ENCODE results near the gene SCAMP2.
"Not testable (repeated sequence)": the region's sequence is repeated elsewhere in the genome, so short reads cannot be mapped to it uniquely, and the experiment has no call there.

The SCAMP2 gene

DNA sequence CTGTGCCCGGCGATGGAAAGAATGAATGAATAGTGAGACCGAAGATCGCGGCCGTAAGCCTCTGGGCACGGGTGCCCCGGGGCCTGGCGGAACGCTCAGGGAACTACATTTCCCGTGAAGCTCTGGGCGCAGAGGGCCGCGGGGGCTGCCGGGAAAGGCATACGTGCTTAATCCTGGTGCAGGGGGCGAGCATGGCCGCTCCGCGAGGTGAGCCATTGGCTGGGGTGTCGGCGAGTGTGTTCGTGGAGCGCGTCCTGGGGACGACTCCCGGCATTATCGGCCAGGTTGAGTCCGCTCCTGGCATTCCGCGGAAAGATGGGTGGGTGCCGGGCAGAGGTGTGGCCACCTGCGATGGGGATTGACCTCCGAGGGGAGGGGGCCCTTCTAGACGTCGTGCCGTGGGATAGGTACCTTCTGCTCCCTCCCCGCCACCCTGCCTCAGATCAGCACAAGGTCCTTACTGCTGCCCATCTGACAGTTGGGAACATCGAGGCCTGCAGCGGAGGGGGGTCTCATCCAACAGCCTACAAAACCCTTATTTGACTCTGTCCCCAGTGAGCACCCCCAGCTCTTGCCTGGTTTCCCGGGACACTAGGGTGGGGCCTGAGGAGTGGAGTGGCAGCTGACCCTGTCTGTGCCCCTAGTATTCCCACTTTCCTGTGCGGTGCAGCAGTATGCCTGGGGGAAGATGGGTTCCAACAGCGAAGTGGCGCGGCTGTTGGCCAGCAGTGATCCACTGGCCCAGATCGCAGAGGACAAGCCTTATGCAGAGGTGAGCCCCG is 16.9 kb upstream of the SCAMP2 start, which contains the start of gene MPI:
MPI (plus strand) TSS at position 160 of the 782 bp plus-strand sequence; CDS start at position 192, 32 bp downstream.
- DNase-seq: peak; percentile 95

DNA sequence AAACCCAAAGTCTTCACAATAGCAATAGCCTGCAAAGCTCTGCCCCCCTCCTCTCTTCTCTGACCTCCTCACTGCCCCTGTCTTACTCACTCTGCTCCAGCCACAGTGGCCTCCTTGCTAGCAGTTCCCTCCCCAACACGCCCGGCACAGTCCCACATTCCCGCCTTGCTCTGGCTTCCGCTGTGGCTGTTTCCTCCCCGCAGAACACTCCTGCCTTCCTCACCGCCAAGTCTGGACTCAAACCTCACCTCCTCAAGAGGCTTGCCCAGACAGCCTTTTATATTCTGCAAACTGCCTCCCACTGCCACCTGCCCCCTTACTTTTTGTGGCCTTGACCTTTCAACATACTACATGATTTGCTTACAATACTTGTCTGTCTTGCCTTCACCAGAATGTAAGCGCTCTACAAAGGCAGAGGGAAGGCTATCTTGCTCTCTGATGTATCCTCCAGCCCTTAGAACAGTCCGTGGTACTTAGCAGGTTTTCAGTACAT is 16.3 kb upstream of the SCAMP2 start:
- peak; percentile 46 for DNase-seq

DNA sequence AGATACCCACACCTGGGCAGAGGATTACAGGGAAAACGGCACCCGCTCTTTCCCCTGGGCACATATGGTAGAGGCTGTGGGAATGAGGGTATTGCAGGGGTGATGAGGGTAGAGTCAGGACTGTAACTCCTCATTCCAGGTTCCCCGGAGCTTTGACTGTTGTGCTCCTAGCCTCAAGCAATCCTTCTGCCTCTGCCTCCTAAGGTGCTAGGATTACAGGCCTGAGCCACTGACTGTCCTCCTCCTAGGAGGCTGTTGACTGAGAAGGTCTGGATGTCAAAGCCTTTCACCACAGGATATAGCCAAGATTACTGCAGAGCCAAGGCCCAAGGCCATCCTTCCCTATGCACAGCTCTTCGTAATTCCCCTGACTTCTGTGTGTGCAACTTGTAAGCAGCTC is 15.6 kb upstream of the SCAMP2 start:
- DNase-seq: no peak

DNA sequence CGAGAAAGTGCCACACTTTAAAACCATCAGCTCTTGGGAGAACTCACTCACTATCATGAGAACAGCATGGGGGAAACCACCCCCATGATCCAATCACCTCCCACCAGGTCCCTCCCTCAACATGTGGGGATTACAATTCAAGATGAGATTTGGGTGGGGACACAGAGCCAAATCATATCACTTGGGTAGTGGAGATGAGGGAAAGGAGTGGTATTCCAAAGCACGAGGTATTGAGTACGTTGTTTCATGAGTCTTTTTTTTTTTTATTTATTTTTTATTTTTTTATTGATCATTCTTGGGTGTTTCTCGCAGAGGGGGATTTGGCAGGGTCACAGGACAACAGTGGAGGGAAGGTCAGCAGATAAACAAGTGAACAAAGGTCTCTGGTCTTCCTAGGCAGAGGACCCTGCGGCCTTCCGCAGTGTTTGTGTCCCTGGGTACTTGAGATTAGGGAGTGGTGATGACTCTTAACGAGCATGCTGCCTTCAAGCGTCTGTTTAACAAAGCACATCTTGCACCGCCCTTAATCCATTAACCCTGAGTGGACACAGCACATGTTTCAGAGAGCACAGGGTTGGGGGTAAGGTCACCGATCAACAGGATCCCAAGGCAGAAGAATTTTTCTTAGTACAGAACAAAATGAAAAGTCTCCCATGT is 14.5 kb upstream of the SCAMP2 start:
- not testable (repeated sequence) for DNase-seq

DNA sequence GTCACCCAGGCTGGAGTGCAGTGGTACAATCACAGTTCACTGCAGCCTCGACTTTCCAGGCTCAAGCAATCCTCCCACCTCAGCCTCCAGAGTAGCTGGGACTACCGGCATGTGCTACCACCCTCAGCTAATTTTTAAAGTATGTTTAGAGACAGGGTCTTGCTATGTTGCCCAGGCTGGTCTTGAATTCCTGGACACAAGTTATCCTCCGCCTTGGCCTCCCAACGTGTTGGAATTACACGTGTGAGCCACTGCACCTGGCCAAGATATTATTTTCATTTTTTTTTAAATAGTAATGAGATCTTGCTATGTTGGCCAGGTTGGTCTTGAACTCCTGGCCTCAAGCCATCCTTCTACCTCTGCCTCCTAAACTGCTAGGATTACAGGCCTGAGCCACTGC is 12.3 kb upstream of the SCAMP2 start:
- DNase-seq: no peak

DNA sequence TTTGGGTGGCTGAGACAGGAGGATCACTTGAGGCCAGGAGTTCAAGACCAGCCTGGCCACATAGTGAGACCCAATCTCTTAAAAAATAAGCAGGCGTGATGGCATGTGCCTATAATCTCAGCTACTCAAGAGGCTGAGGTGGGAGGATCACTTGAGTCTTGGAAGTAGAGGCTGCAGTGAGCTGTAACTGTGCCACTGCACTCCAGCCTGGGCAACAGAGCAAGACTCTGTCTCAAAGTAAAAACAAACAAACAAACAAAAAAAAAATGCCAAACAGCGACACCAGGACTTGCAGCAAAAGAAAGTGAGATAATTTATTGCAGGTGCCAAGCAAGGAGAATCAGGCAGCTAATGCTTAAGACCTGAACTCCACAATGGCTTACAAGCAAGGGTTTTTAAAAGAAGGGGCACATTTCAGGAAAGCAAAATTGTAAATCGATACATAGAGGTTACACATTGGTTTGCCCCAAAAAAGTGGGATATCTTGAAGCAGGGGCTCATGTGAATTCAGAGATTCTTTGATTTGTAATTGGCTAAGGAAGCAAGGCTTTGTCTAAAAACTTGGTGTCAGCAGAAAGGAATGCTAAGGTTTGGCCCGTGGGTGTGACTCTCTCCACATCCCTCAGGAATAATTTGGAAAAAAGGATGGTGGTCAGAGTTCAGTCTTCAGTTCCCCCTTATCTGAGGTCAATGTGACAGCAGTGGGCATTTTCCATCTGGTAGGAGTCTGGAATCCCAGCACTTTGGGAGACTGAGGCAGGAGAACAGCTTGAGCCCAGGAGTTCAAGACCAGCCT is 11.5 kb upstream of the SCAMP2 start:
- no peak for DNase-seq

DNA sequence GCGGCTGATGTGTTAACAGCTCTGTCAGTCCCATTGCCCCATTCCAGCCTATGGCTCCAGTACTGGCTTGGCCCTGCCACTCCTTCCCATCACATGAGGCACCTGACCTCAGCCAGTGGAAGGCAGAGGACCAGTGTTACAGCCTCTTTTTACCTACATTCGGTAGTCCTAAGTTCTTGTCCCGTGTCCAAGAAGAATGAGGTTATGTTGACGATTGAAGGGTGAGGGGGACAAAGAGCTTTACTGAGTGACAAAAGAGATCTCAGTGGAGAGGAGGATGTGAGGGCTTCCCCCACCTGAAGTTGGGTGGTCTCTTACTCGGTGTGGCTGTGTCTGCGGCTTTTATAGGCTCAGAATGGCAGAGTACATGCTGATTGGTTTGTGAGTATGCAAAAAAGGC is 9.4 kb upstream of the SCAMP2 start:
- DNase-seq: no peak

DNA sequence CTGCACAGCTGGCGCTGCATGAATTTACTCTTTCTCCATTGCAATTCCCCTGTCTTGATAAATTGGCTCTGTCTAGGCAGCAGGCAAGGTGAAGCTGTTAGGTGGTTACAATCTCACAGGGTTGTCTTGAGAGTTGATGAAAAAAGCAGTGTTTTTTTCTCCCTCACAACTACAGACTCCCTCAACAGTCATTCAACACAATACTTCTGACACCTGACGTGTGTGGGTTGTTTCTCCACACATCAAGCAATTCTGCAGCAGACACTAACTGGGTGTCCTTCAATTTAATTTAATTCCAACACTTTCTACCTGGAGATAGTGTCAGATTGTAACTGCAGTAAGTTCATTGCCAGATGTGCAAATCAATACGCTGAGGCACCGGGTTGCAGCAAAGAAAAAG is 5.1 kb upstream of the SCAMP2 start:
- no peak for DNase-seq

DNA sequence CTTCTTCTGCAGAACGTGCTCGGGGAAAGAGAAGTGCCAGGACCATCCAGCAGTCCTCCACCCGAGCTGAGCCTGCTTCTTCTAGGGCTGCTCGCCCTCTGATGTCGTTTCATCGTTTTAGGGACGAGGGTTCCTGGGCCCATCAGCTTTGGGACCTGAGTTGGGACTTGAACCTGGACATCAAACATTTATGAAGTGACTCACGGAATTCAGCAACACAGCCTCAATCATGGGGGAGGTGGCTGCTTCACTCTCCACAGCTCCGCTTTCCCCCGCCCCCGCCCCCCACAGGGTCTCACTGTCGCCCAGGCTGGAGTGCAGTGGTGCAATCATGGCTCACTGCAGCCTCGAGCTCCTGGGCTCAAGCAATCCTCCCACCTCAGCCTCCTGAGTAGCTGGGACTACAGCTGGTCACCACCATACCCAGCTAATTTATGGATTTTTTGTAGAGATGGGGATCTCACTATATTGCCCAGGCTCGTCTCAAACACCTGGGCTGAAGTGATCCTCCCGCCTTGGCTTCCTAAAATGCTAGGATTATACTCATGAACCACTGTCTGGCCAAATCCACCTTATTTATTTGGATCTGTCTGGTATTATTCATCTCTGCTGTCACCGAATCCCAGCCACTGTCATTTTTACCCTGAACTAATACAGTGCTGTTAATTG is 725 bp upstream of the SCAMP2 start:
- peak; percentile 24 for DNase-seq

DNA sequence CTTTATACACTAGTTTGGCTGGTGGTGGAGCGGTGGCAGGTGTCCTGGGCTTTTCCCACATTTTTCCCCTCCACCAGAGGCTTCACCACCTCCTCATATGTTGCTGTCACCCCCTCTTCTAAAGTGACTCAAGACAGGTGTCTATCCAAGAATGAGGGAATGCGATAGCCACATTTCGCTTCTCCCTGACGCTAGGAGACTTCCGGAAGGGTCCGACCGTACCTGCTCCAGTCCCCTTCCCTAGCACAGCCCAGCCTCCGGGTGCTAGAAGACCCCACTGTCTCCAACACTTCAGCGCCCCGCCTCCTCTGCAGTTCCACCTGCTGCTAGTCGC is 496 bp downstream of the SCAMP2 start:
- no peak for DNase-seq

DNA sequence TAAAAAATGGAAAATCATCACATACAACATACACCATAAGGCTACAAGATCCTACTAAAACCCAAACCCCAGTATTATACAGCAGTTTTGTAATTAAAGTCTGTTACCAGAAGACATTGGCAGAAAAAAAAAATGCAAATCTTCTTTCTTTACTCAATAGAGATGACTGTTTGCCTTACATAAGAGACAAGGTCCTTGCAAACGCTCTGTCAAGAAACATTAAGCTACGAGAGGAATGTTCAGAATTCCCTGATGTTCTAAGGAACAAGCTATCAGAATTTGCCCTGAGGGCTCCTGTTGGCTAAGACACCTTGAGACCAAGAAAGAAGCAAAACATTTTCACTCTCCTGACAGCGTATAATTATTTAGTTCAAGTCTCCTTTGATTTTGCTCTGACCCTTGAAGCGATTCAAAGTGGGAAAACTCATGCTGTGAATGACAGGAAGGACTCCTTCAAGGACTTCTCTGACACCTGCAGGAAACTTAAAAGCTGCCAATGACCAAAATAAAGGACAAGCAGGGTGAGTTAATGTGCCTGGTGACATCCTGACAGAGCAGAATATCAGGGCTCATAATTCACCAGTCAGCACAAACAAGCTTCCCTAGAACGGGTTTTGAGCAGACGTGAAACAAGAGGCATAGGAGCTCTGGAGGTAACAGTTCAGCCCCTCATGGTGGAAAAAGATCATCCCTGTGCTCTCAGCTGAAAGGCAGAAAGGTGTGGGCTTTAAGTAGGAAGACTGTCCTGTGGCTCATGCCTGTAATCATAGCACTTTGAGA is 2.5 kb downstream of the SCAMP2 start:
- DNase-seq: no peak

DNA sequence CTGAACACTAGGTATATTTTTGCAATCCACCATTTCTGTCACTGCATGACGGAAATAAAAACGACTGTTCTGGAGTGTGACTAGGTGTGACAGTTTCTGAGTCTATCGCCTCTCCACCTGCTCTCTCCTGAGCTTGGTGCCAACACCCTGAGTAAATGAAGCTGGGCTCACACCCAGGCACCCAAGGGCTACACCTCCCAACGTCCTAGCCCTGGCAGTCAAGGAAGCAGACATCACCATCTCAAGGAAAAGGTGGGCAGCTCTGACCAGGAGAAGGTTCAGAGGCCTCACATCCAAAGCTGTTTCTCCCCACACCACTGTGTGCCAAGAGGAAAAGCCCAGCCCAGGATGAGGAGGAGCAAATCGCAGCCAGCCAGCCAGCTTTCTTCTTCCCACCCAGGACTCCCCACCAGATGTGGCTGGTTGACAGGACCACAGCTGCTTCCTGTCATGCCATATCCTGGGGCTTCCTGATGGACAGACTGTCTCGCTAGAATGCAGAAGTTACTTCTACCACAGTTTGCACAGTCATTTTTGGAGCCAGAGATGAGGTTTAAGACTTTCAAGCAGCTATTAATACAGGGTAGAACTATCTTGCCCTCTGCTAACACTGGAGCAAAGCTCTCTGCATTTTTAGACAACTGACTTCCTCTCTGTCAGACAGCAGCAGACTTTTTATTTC is 3.3 kb downstream of the SCAMP2 start:
- DNase-seq: peak; percentile 56

DNA sequence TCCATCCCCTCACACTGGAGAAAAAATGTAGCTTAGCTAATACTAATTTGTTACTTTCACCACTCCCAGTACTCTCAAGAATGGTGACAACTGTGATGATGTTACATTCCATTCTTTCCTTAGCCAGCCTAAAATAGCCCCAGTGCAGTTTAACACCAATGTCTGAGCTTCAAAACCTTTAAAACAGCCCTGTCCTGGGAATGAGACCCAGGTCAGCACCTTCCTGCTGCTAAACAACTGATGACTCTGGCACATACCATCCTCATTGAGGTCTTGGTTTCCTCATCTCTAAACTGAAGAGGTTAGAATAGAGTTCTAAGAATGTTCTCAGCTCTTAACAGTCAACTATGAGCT is 3.8 kb downstream of the SCAMP2 start:
- DNase-seq: no peak

DNA sequence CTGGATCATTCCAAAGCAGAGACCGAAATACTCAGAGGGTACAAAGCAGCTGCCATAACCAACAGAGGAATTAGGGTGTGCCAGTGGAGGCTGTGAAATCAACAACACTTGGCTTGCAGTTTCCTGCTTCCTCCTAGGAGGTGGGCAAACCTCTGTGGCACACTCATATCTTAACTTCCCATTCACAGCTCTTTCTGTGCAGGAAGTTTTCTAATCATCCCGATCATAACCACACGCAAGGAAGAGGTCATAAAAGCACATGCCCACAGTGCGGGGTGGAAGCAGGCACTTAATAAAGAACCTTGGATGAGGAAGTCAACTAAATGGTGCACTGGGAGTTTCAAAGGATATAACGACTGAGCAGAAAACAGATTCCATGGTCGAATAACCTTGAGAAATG is 5.1 kb downstream of the SCAMP2 start:
- DNase-seq: peak; percentile 17

DNA sequence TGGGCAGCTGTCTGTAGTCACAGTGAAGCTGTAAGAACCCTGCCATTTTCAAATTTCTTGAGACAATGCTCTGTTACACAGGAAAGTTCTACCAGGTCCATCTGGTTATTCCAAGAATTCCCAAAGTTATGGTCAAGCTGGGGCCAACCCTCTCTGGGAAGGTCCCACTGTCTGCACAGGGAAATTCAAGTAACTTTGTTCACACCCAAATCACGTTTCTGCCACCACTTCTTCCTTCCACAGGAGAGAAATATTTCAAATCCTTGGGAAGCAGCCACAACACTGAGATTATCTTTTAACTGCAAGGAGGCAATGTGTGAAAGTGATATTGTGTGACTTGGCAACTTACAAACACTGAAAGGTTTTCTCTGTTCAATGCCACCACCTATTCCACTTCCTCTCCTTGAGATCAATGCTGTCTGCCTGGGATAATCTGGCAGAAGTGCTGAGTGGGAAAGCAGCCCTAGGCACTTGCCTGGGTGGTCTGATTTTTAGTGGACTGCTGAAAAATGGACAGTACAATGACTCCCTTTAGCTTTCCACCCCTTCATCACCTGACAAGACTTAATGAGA is 5.6 kb downstream of the SCAMP2 start:
- no peak for DNase-seq

DNA sequence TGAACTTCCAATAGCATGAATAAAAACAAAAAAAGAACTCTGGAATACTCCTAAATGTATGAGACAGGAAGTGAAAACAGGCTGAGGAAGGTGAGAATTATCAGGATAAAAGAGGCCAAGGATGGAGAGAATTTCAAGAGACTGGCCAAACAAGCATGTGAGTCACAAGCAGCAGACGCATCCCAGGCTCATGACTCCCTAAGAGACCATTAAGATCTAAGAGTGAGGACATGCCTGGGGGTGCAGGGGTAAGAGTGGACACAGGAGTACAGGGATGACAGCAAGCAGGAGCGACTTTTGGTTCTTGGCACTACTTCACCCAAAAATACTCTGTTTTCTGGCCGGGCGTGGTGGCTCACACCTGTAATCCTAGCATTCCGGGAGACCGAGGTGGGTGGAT is 7.1 kb downstream of the SCAMP2 start:
- no peak for DNase-seq

DNA sequence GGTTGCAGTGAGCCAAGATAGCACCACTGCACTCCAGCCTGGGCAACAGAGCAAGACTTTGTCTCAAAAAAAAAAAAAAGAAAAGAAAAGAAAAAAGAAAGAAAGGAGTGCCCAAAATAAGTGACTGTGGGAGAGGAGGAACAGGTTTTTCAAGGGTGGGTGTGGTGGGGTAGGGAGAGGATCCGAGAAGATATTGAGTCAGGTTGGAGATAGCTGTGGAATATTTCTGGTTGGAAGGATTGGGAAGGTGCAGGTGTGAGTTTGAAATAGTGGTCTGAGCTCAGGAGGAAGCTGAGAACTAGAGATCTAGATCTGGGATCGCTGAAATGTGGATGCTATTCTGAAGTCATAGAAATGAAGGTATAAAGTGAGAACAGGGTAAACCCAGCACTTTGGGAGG is 7.8 kb downstream of the SCAMP2 start:
- DNase-seq: no peak

DNA sequence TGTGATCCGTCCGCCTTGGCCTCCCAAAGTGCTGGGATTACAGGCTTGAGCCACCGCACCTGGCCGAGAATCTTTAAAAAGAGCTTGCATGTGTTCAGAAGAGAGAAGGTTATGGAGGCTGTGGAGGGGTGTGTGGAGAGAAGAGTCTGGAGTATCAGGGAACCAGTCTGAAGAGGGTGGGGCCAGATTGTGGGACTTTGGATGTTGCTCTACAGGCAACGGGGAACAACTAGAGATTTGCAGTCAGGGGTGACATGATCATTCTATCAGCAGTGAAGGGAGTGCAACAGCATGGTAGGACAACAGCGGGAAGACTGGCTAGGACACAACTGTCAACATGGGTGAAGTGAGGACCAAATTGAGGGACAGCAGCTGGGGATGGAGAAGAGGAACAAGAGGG is 8.9 kb downstream of the SCAMP2 start:
- no peak for DNase-seq

DNA sequence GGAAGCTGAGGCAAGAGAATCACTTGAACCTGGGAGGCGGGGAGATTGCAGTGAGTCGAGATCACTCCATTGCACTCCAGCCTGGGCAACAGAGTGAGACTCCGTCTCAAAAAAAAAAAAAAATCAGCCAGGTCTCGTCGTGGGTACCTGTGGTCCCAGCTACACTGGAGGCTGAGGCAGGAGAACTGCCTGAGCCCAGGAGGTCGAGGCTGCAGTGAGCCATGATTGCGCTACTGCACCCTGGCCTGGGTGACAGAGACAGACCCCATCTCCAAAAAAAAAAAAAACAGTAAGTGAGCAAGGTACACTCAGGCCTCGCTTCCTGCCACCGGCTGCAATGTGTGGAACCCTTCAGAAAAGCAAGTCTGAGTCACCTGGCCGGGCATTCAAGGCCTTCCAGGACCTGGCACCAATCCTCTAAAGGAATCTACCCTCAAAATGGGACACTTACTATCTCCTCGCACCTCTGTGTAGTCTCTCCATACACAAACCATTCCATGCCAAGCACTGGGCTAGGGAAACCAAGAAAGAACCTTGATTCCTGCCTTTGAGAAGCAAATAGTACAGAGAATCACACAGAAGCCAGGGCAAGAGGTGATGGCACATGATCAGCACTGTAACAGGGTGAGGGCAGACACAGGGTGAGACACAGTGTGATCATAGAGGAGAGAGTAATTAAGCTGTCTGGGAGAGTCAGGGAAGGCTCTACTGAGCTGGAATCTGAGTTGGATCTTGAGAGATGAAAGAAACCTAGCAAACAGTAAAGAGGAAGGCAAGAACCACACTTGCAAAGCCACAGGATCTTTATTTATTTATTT is 9.7 kb downstream of the SCAMP2 start:
- no peak for DNase-seq

DNA sequence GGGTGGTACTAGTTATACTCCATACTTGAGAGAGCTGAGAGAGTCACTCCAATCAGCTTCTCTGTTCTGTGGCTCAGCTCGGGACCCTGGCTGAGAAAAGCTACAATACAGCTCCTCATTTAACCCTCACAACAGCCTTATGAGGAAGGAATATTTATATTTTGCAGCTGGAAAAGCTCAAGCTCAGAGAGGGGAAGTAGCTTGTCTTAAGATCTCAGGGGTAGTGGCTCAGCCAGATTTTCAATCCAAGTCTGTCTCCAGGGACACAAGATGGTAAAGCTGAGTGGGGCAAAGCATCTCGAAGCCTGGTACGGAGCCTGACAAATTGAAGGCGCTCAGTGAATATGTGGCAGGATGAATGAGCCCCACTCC is 14.8 kb downstream of the SCAMP2 start:
- DNase-seq: no peak

Data from stimulated activated CD4-positive, alpha-beta T cell treated with anti-CD3 and anti-CD28 coated beads, Interleukin-15, amount 100 ng/mL, for 24 hours (primary cell).